GM12872 (cell line): ENCODE measurements around the gene XG.

ENCODE experiments used
- CTCF ChIP-seq: IDR thresholded peaks from 3 replicates; pipeline ENCODE4 v1.5.1; 2011; ENCODE audit warnings: low read depth, mild to moderate bottlenecking, low read length, moderate library complexity; ENCODE audit not compliant: insufficient read depth

XG gene

GRCh38 chrX:2718821-2719220 is 33.0 kb upstream of the XG start:
- no peak for TF ChIP-seq CTCF

GRCh38 chrX:2719774-2720447 is 31.9 kb upstream of the XG start:
- TF ChIP-seq CTCF: no peak

GRCh38 chrX:2723286-2723879 is 28.5 kb upstream of the XG start:
- TF ChIP-seq CTCF: no peak

- TF ChIP-seq CTCF: no peak
Observed at GRCh38 chrX:2732076-2732475, 19.8 kb upstream of the XG start.

- TF ChIP-seq CTCF: no peak
Observed at GRCh38 chrX:2732649-2733048, 19.2 kb upstream of the XG start.

- TF ChIP-seq CTCF: no peak
Observed at GRCh38 chrX:2733286-2733685, 18.6 kb upstream of the XG start.

- TF ChIP-seq CTCF: no peak
Observed at GRCh38 chrX:2735270-2735669, 16.6 kb upstream of the XG start.

GRCh38 chrX:2740672-2741071 is 11.2 kb upstream of the XG start:
- no peak for TF ChIP-seq CTCF
